SU-DHL-6 (cell line): ENCODE data around the gene C1QTNF1.

ENCODE experiments used
- H2AFZ ChIP-seq: fragments of 200-600 bp; sonication (generic); 2 replicates; pipeline ENCODE4 v1.6.1; 2014; ENCODE audit warnings: low read depth, mild to moderate bottlenecking, moderate library complexity, mixed read lengths, antibody characterized with exemption, low read length; ENCODE audit not compliant: severe bottlenecking
- H3F3A ChIP-seq: fragments of 200-600 bp; shearing (Covaris generic); 2 replicates; pipeline ENCODE4 v1.6.0; 2016; ENCODE audit warnings: antibody characterized with exemption, mild to moderate bottlenecking; ENCODE audit not compliant: insufficient read depth
- H3K27ac ChIP-seq: fragments of 200-600 bp; sonication (generic); 2 replicates; pipeline ENCODE4 v1.5.1; 2016; ENCODE audit warnings: low read depth, mild to moderate bottlenecking, low read length, moderate library complexity, mixed read lengths
- H3K27me3 ChIP-seq: fragments of 200-600 bp; sonication (generic), shearing (Covaris generic); 2 replicates; pipeline ENCODE4 v1.6.0; 2014; ENCODE audit warnings: mild to moderate bottlenecking, low read length
- H3K36me3 ChIP-seq: fragments of 200-600 bp; sonication (generic); 2 replicates; pipeline ENCODE4 v1.6.1; 2014; ENCODE audit warnings: mild to moderate bottlenecking, low read length, mixed read lengths
- H3K4me2 ChIP-seq: fragments of 300-600, 200-600 bp; shearing (Covaris generic), sonication (generic); 2 replicates; pipeline ENCODE4 v1.6.0; 2014; ENCODE audit warnings: low read length, low read depth, mild to moderate bottlenecking; ENCODE audit not compliant: poor library complexity, severe bottlenecking
- H3K4me3 ChIP-seq: fragments of 200-600 bp; sonication (generic); 2 replicates; pipeline ENCODE4 v1.5.1; 2014; ENCODE audit warnings: antibody characterized with exemption, low read length, mild to moderate bottlenecking, mixed read lengths; ENCODE audit not compliant: insufficient read depth, poor library complexity, severe bottlenecking
- H3K79me2 ChIP-seq: fragments of 200-600 bp; sonication (generic); 2 replicates; pipeline ENCODE4 v1.6.1; 2014; ENCODE audit warnings: mild to moderate bottlenecking, low read length, moderate library complexity; ENCODE audit not compliant: insufficient read depth
- H3K9ac ChIP-seq: fragments of 200-600 bp; sonication (generic); 2 replicates; pipeline ENCODE4 v1.7.0; 2014; ENCODE audit warnings: mild to moderate bottlenecking, low read length
- H3K9me2 ChIP-seq: fragments of 200-600 bp; sonication (generic); replicated peaks from 2 replicates; pipeline ENCODE4 v1.6.1; 2014; ENCODE audit warnings: low read length; ENCODE audit not compliant: insufficient read depth
- H3K9me3 ChIP-seq: fragments of 200-600 bp; sonication (generic); 2 replicates; pipeline ENCODE4 v1.6.1; 2014; ENCODE audit warnings: low read length, mixed read lengths; ENCODE audit not compliant: insufficient read depth
- H4K20me1 ChIP-seq: fragments of 200-600 bp; sonication (generic); 2 replicates; pipeline ENCODE4 v1.6.1; 2014; ENCODE audit warnings: low read depth, mild to moderate bottlenecking, antibody characterized with exemption, low read length, moderate library complexity, mixed read lengths
- CTCF ChIP-seq: fragments of 200-600 bp; sonication (generic); IDR thresholded peaks from one replicate; pipeline ENCODE4 v1.5.1; 2017; ENCODE audit warnings: antibody characterized with exemption, mild to moderate bottlenecking, low read length, moderate library complexity; ENCODE audit not compliant: insufficient read depth, poor library complexity, severe bottlenecking
- EZH2phosphoT487 ChIP-seq: fragments of 200-600 bp; sonication (generic), shearing (Covaris generic); conservative IDR thresholded peaks from 2 replicates; pipeline ENCODE4 v1.6.1; 2018; ENCODE audit warnings: mild to moderate bottlenecking, antibody characterized with exemption, low read length, moderate library complexity, mixed read lengths

C1QTNF1 gene

GRCh38 chr17:78992542-78993212 lies 31.3 kb upstream of the C1QTNF1 start:
- Histone ChIP-seq H3K9me2 (no peaks in the 10 kb centered on the region), H2AFZ (no peak overlapping the region), H3K4me3 (no peak overlapping the region), H3F3A (no peaks in the 10 kb centered on the region), H3K9me3 (no peaks in the 10 kb centered on the region), H3K36me3 (no peaks in the 10 kb centered on the region; the same call in 1 of the 2 replicates), H3K9ac (no peak overlapping the region), H4K20me1 (no peaks in the 10 kb centered on the region), H3K27ac (no peak overlapping the region), H3K27me3 (no peaks in the 10 kb centered on the region), H3K4me2 (no peak overlapping the region), H3K79me2 (no peaks in the 10 kb centered on the region)
- no peak for TF ChIP-seq EZH2phosphoT487
- no peak for TF ChIP-seq CTCF

- no peak overlapping the region for H3K27ac ChIP-seq
- no peaks in the 10 kb centered on the region for H3K27me3 ChIP-seq
- no peak overlapping the region for H3K9ac ChIP-seq
Observed at GRCh38 chr17:78993241-78993956, 30.6 kb upstream of the C1QTNF1 start.

GRCh38 chr17:78993981-78994671 lies 29.8 kb upstream of the C1QTNF1 start:
- 0 out of 2 replicates have a peak, but pooled peaks cover 3% of the 10 kb centered on the region for H3K79me2 ChIP-seq

More at GRCh38 chr17:78993241-78993956, 30.6 kb upstream of the C1QTNF1 start:
- no peaks in the 10 kb centered on the region for H3K79me2 ChIP-seq
- H3F3A ChIP-seq, result no peaks in the 10 kb centered on the region
- no peak overlapping the region for H3K4me2 ChIP-seq
- no peaks in the 10 kb centered on the region for H4K20me1 ChIP-seq
- H3K36me3 ChIP-seq, result no peaks in the 10 kb centered on the region; the same call in 1 of the 2 replicates
- H3K4me3 ChIP-seq, result no peak overlapping the region
- H3K9me2 ChIP-seq, result no peaks in the 10 kb centered on the region
- H3K9me3 ChIP-seq, result no peaks in the 10 kb centered on the region
- H2AFZ ChIP-seq, result no peak overlapping the region
- TF ChIP-seq CTCF, result peak; percentile 53
- no peak for TF ChIP-seq EZH2phosphoT487

More at GRCh38 chr17:78993981-78994671, 29.8 kb upstream of the C1QTNF1 start:
- no peak for TF ChIP-seq EZH2phosphoT487
- no peak for TF ChIP-seq CTCF
- H3K36me3 ChIP-seq, result no peaks in the 10 kb centered on the region; the same call in 1 of the 2 replicates
- no peaks in the 10 kb centered on the region for H3K9me3 ChIP-seq
- H3K27me3 ChIP-seq, result no peaks in the 10 kb centered on the region
- H3K9me2 ChIP-seq, result no peaks in the 10 kb centered on the region
- no peak overlapping the region for H3K4me2 ChIP-seq
- H3K27ac ChIP-seq, result no peak overlapping the region
- no peak overlapping the region for H2AFZ ChIP-seq
- H4K20me1 ChIP-seq, result no peaks in the 10 kb centered on the region
- H3K9ac ChIP-seq, result no peak overlapping the region
- no peaks in the 10 kb centered on the region for H3F3A ChIP-seq
- no peak overlapping the region for H3K4me3 ChIP-seq
